ENCODE measurements around the gene CCN5.

Gene CCN5

DNA sequence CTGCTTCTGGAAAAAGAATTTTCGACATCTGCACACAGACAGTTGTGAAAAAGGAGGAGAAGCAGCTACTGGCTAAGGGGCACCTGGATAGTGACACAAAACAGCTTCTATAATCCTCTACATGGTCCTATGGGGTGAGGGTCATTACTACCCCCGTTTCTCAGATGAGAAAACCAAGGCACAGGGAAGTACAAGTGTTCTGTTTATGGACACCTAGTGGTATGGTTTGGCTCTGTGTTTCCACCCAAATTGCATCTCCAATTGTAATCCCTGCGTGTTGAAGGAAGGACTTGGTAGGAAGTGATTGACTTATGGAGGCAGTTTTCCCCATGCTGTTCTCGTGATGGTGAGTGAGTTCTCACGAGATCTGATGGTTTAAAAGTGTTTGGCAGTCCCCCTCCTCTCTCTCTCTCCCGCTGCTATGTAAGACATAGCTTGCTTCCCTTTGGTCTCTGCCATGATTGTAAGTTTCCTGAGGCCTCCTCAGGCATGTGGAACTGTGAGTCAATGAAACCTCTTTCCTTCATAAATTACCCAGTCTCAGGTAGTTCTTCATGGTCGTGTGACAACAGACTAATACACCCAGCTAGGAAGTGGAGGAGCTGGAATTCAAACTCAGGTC lies 28.0 kb downstream of the CCN5 start:
- Histone ChIP-seq H2AFZ (ENCODE audit: low read length) (no peak overlapping the region), H3K4me1 (ENCODE audit: insufficient read depth, low read length, poor library complexity, severe bottlenecking) (no peaks in the 10 kb centered on the region), H3K36me3 (ENCODE audit: insufficient read depth, low read length) (no peaks in the 10 kb centered on the region), H3K4me2 (ENCODE audit: low read depth, low read length, poor library complexity, severe bottlenecking) (no peak overlapping the region), H3K9ac (ENCODE audit: low read depth, low read length, poor library complexity, severe bottlenecking) (no peak overlapping the region), H3K9me2 (replicated peaks; ENCODE audit: low read depth, low read length) (no peaks in the 10 kb centered on the region), H3K9me3 (ENCODE audit: insufficient read depth, low read depth, low read length) (no peaks in the 10 kb centered on the region), H3K4me3 (ENCODE audit: low read length, poor library complexity, severe bottlenecking) (no peak overlapping the region), H3K27me3 (ENCODE audit: insufficient read depth, low read length, poor library complexity, severe bottlenecking) (peaks cover 40% of the 10 kb centered on the region), H3F3A (ENCODE audit: low read depth) (no peaks in the 10 kb centered on the region), H3K79me2 (ENCODE audit: insufficient read depth, low read length) (no peaks in the 10 kb centered on the region), H4K20me1 (ENCODE audit: insufficient read depth, low read length, poor library complexity, severe bottlenecking) (no peaks in the 10 kb centered on the region)
- TF ChIP-seq, protein P1, sequence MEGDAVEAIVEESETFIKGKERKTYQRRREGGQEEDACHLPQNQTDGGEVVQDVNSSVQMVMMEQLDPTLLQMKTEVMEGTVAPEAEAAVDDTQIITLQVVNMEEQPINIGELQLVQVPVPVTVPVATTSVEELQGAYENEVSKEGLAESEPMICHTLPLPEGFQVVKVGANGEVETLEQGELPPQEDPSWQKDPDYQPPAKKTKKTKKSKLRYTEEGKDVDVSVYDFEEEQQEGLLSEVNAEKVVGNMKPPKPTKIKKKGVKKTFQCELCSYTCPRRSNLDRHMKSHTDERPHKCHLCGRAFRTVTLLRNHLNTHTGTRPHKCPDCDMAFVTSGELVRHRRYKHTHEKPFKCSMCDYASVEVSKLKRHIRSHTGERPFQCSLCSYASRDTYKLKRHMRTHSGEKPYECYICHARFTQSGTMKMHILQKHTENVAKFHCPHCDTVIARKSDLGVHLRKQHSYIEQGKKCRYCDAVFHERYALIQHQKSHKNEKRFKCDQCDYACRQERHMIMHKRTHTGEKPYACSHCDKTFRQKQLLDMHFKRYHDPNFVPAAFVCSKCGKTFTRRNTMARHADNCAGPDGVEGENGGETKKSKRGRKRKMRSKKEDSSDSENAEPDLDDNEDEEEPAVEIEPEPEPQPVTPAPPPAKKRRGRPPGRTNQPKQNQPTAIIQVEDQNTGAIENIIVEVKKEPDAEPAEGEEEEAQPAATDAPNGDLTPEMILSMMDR (conservative IDR thresholded peaks at IDR 0.05; ENCODE audit: low read length): no peak
- no peak for TF ChIP-seq EZH2phosphoT487 (IDR thresholded peaks at IDR 0.05; ENCODE audit: borderline replicate concordance)

DNA sequence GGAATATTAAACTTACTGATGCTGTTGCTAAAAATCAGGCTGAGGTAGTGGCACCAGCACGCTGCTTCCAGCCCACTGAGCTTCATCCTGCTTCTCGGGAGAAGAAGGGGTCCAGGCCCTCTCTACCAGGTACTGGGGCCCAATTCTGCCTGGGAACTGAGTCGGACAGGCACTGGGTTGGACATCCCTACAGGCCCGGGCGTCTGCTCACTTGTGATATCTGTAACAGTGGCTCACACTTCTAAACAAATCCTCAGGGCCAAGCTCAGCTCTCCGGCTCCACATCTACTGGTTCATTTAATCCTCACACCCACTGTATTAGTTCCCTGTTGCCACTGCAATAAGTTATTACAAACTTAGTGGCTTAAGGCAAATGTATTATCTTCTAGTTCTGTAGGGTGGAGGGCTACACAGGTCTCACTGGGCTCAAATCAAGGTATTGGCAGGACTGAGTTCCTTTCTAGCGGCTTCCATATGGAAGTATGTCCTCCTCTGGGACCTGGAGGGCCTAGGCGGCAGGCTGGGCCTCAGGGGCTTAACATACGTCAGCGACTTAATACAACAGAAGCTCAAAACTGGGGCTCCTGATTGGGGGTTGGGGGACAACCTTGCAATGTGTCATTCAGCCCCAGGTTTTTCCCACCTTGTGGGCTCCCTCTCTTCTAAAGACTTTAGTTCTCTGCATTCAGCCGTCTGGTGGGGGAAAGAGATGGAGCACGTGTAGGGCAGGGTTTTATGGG lies 28.9 kb downstream of the CCN5 start:
- H3K9me3 ChIP-seq (ENCODE audit: insufficient read depth, low read depth, low read length): no peaks in the 10 kb centered on the region
- H3K9me2 ChIP-seq (replicated peaks; ENCODE audit: low read depth, low read length): no peaks in the 10 kb centered on the region
- H3K27me3 ChIP-seq (ENCODE audit: insufficient read depth, low read length, poor library complexity, severe bottlenecking): peaks cover 40% of the 10 kb centered on the region
- H3K4me1 ChIP-seq (ENCODE audit: insufficient read depth, low read length, poor library complexity, severe bottlenecking): no peaks in the 10 kb centered on the region
- H3K4me2 ChIP-seq (ENCODE audit: low read depth, low read length, poor library complexity, severe bottlenecking): no peak overlapping the region
- H3F3A ChIP-seq (ENCODE audit: low read depth): no peaks in the 10 kb centered on the region
- H3K9ac ChIP-seq (ENCODE audit: low read depth, low read length, poor library complexity, severe bottlenecking): no peak overlapping the region
- no peaks in the 10 kb centered on the region for H4K20me1 ChIP-seq (ENCODE audit: insufficient read depth, low read length, poor library complexity, severe bottlenecking)
- TF ChIP-seq EZH2phosphoT487 (IDR thresholded peaks at IDR 0.05; ENCODE audit: borderline replicate concordance): no peak
- TF ChIP-seq, protein P1 (conservative IDR thresholded peaks at IDR 0.05; ENCODE audit: low read length): no peak
- no peaks in the 10 kb centered on the region for H3K36me3 ChIP-seq (ENCODE audit: insufficient read depth, low read length)
- no peaks in the 10 kb centered on the region for H3K79me2 ChIP-seq (ENCODE audit: insufficient read depth, low read length)
- no peak overlapping the region for H3K4me3 ChIP-seq (ENCODE audit: low read length, poor library complexity, severe bottlenecking)
- H2AFZ ChIP-seq (ENCODE audit: low read length): no peak overlapping the region

DNA sequence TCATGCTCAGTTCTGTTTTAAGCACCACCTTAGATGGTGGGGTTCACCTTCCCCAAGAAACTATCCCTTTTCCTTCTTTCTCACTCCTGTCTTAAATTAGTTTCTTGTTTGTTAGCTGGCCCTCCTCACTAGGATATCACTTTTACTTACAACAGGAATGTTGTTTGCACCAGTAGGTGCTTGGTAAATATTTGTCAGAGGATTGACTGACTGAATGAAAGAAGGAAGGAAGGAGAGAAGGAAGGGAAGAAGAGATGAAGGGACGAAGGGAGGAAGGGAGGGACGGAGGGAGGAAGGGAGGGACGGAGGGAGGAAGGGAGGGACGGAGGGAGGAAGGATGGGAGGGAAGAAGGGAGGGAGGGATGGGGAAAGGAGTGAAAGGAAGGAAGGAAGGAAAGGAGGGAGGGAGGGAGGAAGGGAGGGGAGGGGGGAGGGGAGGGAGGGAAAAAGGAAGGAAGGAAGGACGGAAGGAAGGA lies 30.0 kb downstream of the CCN5 start:
- Histone ChIP-seq H3K9me3 (ENCODE audit: insufficient read depth, low read depth, low read length) (no peaks in the 10 kb centered on the region), H3K79me2 (ENCODE audit: insufficient read depth, low read length) (no peaks in the 10 kb centered on the region), H3K27me3 (ENCODE audit: insufficient read depth, low read length, poor library complexity, severe bottlenecking) (peaks cover 40% of the 10 kb centered on the region), H3K4me2 (ENCODE audit: low read depth, low read length, poor library complexity, severe bottlenecking) (no peak overlapping the region), H3K9me2 (replicated peaks; ENCODE audit: low read depth, low read length) (no peaks in the 10 kb centered on the region), H3K36me3 (ENCODE audit: insufficient read depth, low read length) (no peaks in the 10 kb centered on the region), H4K20me1 (ENCODE audit: insufficient read depth, low read length, poor library complexity, severe bottlenecking) (no peaks in the 10 kb centered on the region), H3K4me3 (ENCODE audit: low read length, poor library complexity, severe bottlenecking) (no peak overlapping the region), H3K4me1 (ENCODE audit: insufficient read depth, low read length, poor library complexity, severe bottlenecking) (no peaks in the 10 kb centered on the region), H2AFZ (ENCODE audit: low read length) (no peak overlapping the region), H3F3A (ENCODE audit: low read depth) (no peaks in the 10 kb centered on the region), H3K9ac (ENCODE audit: low read depth, low read length, poor library complexity, severe bottlenecking) (no peak overlapping the region)
- TF ChIP-seq EZH2phosphoT487 (IDR thresholded peaks at IDR 0.05; ENCODE audit: borderline replicate concordance): no peak
- TF ChIP-seq, protein P1 (conservative IDR thresholded peaks at IDR 0.05; ENCODE audit: low read length): no peak
